K562 (cell line): ENCODE results near the gene MFAP1. TPM values are rescaled to one million over a fixed set of nuclear protein-coding genes. Genes with fewer than 3 reads are reported as not detected.
A peak's percentile ranks its signal among the peaks of the same experiment; 100 is the strongest.

ENCODE experiments used
- BMI1 ChIP-seq: fragments of 150-350 bp; IDR thresholded peaks from 2 replicates; pipeline ENCODE4 v1.6.1; 2014; ENCODE audit warnings: low read length
- CEBPZ ChIP-seq: fragments of 150-350 bp; IDR thresholded peaks from 2 replicates; pipeline ENCODE4 v1.6.1; 2014; ENCODE audit warnings: low read depth, mild to moderate bottlenecking, low read length, borderline replicate concordance
- CLOCK ChIP-seq: fragments of 250-450 bp; sonication (Bioruptor Pico); IDR thresholded peaks from 2 replicates; pipeline ENCODE4 v1.4.0; 2020; ENCODE audit warnings: mild to moderate bottlenecking, moderate library complexity, borderline replicate concordance
- FOXA1 ChIP-seq: fragments of 450-650 bp; IDR thresholded peaks from 2 replicates; pipeline ENCODE4 v1.6.1; 2016; ENCODE audit warnings: mild to moderate bottlenecking, borderline replicate concordance
- GABPB1 ChIP-seq: sonication (generic); formaldehyde crosslinking; IDR thresholded peaks from 2 replicates; pipeline ENCODE4 v1.8.0; 2022; ENCODE audit warnings: mild to moderate bottlenecking, missing genetic modification reagents
- HNRNPUL1 ChIP-seq: fragments of 200-400 bp; formaldehyde crosslinking; IDR thresholded peaks from 2 replicates; pipeline ENCODE4 v1.6.1; 2017; ENCODE audit warnings: low read length
- ILK ChIP-seq: fragments of 450-650 bp; IDR thresholded peaks from 2 replicates; pipeline ENCODE4 v1.6.1; 2016; ENCODE audit warnings: missing genetic modification characterization, low read depth, mild to moderate bottlenecking, missing compliant biosample characterization, moderate library complexity, borderline replicate concordance
- KLF10 ChIP-seq: fragments of 250-450 bp; sonication (Bioruptor Pico); IDR thresholded peaks from 2 replicates; pipeline ENCODE4 v1.6.1; 2021; ENCODE audit warnings: matching md5 sums
- L3MBTL2 ChIP-seq: fragments of 450-650 bp; IDR thresholded peaks from 2 replicates; pipeline ENCODE4 v1.6.1; 2016; ENCODE audit warnings: mild to moderate bottlenecking, moderate library complexity
- RB1 ChIP-seq: fragments of 450-650 bp; IDR thresholded peaks from 2 replicates; pipeline ENCODE4 v1.6.1; 2017; ENCODE audit warnings: low read depth, mild to moderate bottlenecking
- TBL1XR1 ChIP-seq, 2 experiments: IDR thresholded peaks; 2 replicates each; pipeline ENCODE4 v1.6.1; 2012; ENCODE audit warnings: improper control_type of control experiment in 2 of 2, low read length in 2 of 2, mild to moderate bottlenecking in 1 of 2
- TCF7 ChIP-seq: sonication (generic); IDR thresholded peaks from 2 replicates; pipeline ENCODE4 v1.6.1; 2016; ENCODE audit warnings: antibody characterized with exemption, borderline replicate concordance
- USF2 ChIP-seq: sonication (generic); formaldehyde crosslinking; IDR thresholded peaks from 2 replicates; pipeline ENCODE4 v1.5.0; 2020; ENCODE audit warnings: missing genetic modification reagents
- ZBTB11 ChIP-seq, 3 experiments: fragments of 200-800 bp in 1 of 3; fragments of 250-450 bp in 1 of 3; fragments of 450-650 bp in 1 of 3; sonication (Bioruptor Pico) in 1 of 3; sonication (Bioruptor generic) in 1 of 3; formaldehyde crosslinking in 1 of 3; IDR thresholded peaks; 2 replicates each; pipeline versions ENCODE4 v1.6.1 to v1.8.0; 2016 to 2022; ENCODE audit warnings: mild to moderate bottlenecking in 2 of 3, missing genetic modification characterization in 2 of 3, missing compliant biosample characterization in 1 of 3, moderate library complexity in 1 of 3
- polyA plus RNA-seq, 8 experiments: library from polyadenylated mRNA; depleted of rRNA in 4 of 8; stranded (reverse) in 5 of 8; unstranded in 3 of 8; fragments of >200 nt; fragmentation: Nextera tagmentation in 2 of 8; fragmentation: Illumina TruSeq in 1 of 8; extraction: Ambion mirVana in 2 of 8; extraction: Trizol in 1 of 8; gene quantifications; 2 replicates each; pipeline versions ENCODE4 v1.2.1 to v1.2.3, GENCODE V29; 2011 to 2014; ENCODE audit warnings: inconsistent platforms in 1 of 8, missing spikeins in 1 of 8
- total RNA-seq, 7 experiments: library from RNA; depleted of rRNA in 6 of 7; stranded (reverse); fragments of >200 nt in 6 of 7; fragmentation: Illumina TruSeq in 2 of 7; extraction: Trizol in 2 of 7; gene quantifications; 2 replicates each; pipeline versions ENCODE4 v1.2.1 to v1.2.3, GENCODE V29; 2011 to 2021; ENCODE audit warnings: low replicate concordance in 1 of 7

Gene MFAP1
- total and polyA plus RNA-seq, 9 of the 15 experiments (the other 6 are each of a cell fraction or from before 2014, with no cell fraction given): 34.9 to 64.1 (median 48.2) TPM

- TF ChIP-seq CEBPZ (no peak), BMI1 (no peak), L3MBTL2 (peak; percentile 90), FOXA1 (no peak), ZBTB11 (CRISPR knock-in tag; IDR thresholded peaks at IDR 0.05) (peak in 1 of 3 experiments; percentile 18; a peak in 2 of 6 replicates), HNRNPUL1 (no peak), CLOCK (CRISPR knock-in tag) (no peak), TBL1XR1 (IDR thresholded peaks at IDR 0.05; ENCODE audit: low read length in 2 of 2) (no peak), TCF7 (no peak), USF2 (no peak), GABPB1 (peak; percentile 73), RB1 (peak; percentile 100), KLF10 (CRISPR knock-in tag) (no peak), ILK (no peak)
Measured at GRCh38 chr15:43826508-43827341, 2.2 kb upstream of the MFAP1 start, which contains the start of gene WDR76 (continued).
